ENCODE measurements around the gene BCKDK.
"Not testable (repeated sequence)": the region's sequence is repeated elsewhere in the genome, so short reads cannot be mapped to it uniquely, and the experiment has no call there.

Gene BCKDK

GRCh38 chr16:31094424-31095120, 13.6 kb upstream of the BCKDK start, which contains the start of gene VKORC1:
VKORC1 (minus strand) TSS chr16:31094797; CDS start chr16:31094729, 68 bp downstream.
- Mint-ChIP-seq H3K27ac (peak within 1 kb of the TSS; percentile 83), H3K27me3 (no peaks in the 10 kb centered on the region), H3K36me3 (ENCODE audit: low read depth) (peaks cover 36% of the 10 kb centered on the region), H3K9me3 (peaks cover under 1% of the 10 kb centered on the region), H3K4me1 (ENCODE audit: low read depth) (peaks cover 37% of the 10 kb centered on the region), H3K4me3 (peak within 1 kb of the TSS; percentile 88)
- intact Hi-C loops (cut with micrococcal nuclease), result loop anchor here (1.0 to 10.0 kb wide), 5 partner anchors 20 to 350 kb away; partner anchors contain the start of genes HSD3B7, SETD1A, STX4 and ZNF646

- Mint-ChIP-seq H3K27ac (no peak overlapping the region), H3K9me3 (peaks cover 9% of the 10 kb centered on the region), H3K4me1 (ENCODE audit: low read depth) (peaks cover 14% of the 10 kb centered on the region), H3K36me3 (ENCODE audit: low read depth) (no peaks in the 10 kb centered on the region), H3K27me3 (no peaks in the 10 kb centered on the region), H3K4me3 (no peak overlapping the region)
- intact Hi-C loops (cut with micrococcal nuclease), result loop anchor here (10.0 kb wide), 2 partner anchors 145 to 345 kb away; partner anchors contain the start of genes SETD1A and ZNF843
Observed at GRCh38 chr16:31099860-31100638, 8.1 kb upstream of the BCKDK start.

DNA sequence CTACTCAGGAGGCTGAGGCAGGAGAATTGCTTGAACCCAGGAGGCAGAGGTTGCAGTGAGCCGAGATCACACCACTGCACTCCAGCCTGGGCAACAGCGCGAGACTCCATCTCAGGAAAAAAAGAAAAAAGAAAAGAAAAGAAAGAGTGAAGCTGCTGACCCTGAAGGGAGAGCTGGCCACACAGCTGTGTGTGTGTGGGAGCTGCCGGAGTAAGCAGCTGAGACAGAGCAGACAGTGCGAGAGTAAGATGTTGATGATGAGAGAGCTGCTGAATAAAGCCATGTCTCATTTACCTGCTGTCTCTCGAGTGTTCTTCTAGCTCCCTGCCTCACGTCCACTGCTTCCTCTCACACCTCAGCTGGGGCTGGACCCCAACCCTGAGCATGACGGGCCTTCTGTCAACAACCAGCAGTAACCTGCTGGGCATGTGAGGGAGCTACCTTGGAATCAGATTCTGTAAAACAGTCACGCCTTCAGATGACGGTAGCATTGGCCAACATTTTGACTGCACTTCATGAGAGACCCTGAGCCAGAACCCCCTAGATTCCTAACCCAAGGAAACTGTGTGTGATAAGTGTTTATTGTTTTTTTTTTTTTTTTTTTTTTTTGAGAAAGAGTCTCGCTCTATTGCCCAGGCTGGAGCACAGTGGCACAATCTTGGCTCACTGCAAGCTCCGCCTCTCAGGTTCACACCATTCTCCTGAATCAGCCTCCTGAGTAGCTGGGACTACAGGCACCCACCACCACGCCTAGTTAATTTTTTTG, 7.1 kb upstream of the BCKDK start:
- peaks cover 11% of the 10 kb centered on the region for H3K4me1 Mint-ChIP-seq (ENCODE audit: low read depth)
- intact Hi-C loops (cut with micrococcal nuclease); H3K27ac Mint-ChIP-seq; H3K9me3 Mint-ChIP-seq; H3K36me3 Mint-ChIP-seq (ENCODE audit: low read depth); H3K4me3 Mint-ChIP-seq; H3K27me3 Mint-ChIP-seq: not testable (repeated sequence)

- Mint-ChIP-seq H3K36me3 (ENCODE audit: low read depth) (peaks cover 23% of the 10 kb centered on the region), H3K9me3 (no peaks in the 10 kb centered on the region), H3K27ac (peak overlapping the region; percentile 83), H3K4me1 (ENCODE audit: low read depth) (peaks cover 34% of the 10 kb centered on the region), H3K27me3 (no peaks in the 10 kb centered on the region), H3K4me3 (peak overlapping the region; percentile 56)
- intact Hi-C loops (cut with micrococcal nuclease), result loop anchor here (5.0 kb wide), 2 partner anchors 33 to 37 kb away; partner anchors contain the start of genes ZNF646 and ZNF668
Observed at GRCh38 chr16:31105677-31106213, 2.4 kb upstream of the BCKDK start.

- peak overlapping the region; percentile 83 for H3K27ac Mint-ChIP-seq
- no peaks in the 10 kb centered on the region for H3K27me3 Mint-ChIP-seq
- intact Hi-C loops (cut with micrococcal nuclease), result loop anchor here (5.0 kb wide), 2 partner anchors 34 to 36 kb away; partner anchors contain the start of genes ZNF646 and ZNF668
- H3K9me3 Mint-ChIP-seq, result no peaks in the 10 kb centered on the region
- peaks cover 44% of the 10 kb centered on the region for H3K4me1 Mint-ChIP-seq (ENCODE audit: low read depth)
- no peak overlapping the region for H3K4me3 Mint-ChIP-seq
- peaks cover 33% of the 10 kb centered on the region for H3K36me3 Mint-ChIP-seq (ENCODE audit: low read depth)
Observed at GRCh38 chr16:31106509-31107464, 1.4 kb upstream of the BCKDK start.

- Mint-ChIP-seq H3K4me1 (ENCODE audit: low read depth) (peaks cover 50% of the 10 kb centered on the region), H3K27me3 (no peaks in the 10 kb centered on the region), H3K4me3 (no peak overlapping the region), H3K9me3 (no peaks in the 10 kb centered on the region), H3K36me3 (ENCODE audit: low read depth) (peaks cover 40% of the 10 kb centered on the region), H3K27ac (peak overlapping the region; percentile 75)
- intact Hi-C loops (cut with micrococcal nuclease), result loop anchor here (5.0 kb wide), 2 partner anchors 35 kb away; partner anchors contain the start of genes ZNF646 and ZNF668
Observed at GRCh38 chr16:31107465-31107867, 720 bp upstream of the BCKDK start.

- peak overlapping the region; percentile 88 for H3K4me3 Mint-ChIP-seq
- intact Hi-C loops (cut with micrococcal nuclease), result loop anchor here (5.0 kb wide), 2 partner anchors 33 to 37 kb away; partner anchors contain the start of genes ZNF646 and ZNF668
- peak overlapping the region; percentile 75 for H3K27ac Mint-ChIP-seq
- H3K36me3 Mint-ChIP-seq (ENCODE audit: low read depth), result peaks cover 46% of the 10 kb centered on the region
- H3K27me3 Mint-ChIP-seq, result no peaks in the 10 kb centered on the region
- H3K9me3 Mint-ChIP-seq, result no peaks in the 10 kb centered on the region
- peaks cover 65% of the 10 kb centered on the region for H3K4me1 Mint-ChIP-seq (ENCODE audit: low read depth)
Observed at GRCh38 chr16:31108794-31109558, 790 bp downstream of the BCKDK start.

DNA sequence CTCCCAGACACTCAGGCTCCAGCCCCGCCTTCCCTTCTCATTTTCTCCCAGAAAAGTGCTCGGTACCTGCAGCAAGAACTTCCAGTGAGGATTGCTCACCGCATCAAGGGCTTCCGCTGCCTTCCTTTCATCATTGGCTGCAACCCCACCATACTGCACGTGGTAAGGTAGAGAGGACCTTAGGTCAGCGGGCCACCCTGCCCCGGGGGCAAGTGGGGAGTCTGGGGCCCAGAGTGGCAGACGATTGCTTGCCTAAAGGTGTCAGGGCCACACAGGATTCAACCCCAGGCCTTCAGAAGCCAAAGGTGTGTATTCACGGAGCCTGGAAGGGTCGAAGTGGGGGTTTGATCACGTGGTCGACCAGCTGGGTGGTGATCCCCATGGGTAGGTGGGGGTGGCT, 1.4 kb downstream of the BCKDK start:
- Mint-ChIP-seq H3K27ac (peak overlapping the region; percentile 75), H3K4me3 (peak overlapping the region; percentile 88), H3K4me1 (ENCODE audit: low read depth) (peaks cover 70% of the 10 kb centered on the region), H3K9me3 (no peaks in the 10 kb centered on the region), H3K36me3 (ENCODE audit: low read depth) (peaks cover 48% of the 10 kb centered on the region), H3K27me3 (no peaks in the 10 kb centered on the region)
- intact Hi-C loops (cut with micrococcal nuclease), result loop anchor here (5.0 kb wide), 2 partner anchors 33 to 37 kb away; partner anchors contain the start of genes ZNF646 and ZNF668

DNA sequence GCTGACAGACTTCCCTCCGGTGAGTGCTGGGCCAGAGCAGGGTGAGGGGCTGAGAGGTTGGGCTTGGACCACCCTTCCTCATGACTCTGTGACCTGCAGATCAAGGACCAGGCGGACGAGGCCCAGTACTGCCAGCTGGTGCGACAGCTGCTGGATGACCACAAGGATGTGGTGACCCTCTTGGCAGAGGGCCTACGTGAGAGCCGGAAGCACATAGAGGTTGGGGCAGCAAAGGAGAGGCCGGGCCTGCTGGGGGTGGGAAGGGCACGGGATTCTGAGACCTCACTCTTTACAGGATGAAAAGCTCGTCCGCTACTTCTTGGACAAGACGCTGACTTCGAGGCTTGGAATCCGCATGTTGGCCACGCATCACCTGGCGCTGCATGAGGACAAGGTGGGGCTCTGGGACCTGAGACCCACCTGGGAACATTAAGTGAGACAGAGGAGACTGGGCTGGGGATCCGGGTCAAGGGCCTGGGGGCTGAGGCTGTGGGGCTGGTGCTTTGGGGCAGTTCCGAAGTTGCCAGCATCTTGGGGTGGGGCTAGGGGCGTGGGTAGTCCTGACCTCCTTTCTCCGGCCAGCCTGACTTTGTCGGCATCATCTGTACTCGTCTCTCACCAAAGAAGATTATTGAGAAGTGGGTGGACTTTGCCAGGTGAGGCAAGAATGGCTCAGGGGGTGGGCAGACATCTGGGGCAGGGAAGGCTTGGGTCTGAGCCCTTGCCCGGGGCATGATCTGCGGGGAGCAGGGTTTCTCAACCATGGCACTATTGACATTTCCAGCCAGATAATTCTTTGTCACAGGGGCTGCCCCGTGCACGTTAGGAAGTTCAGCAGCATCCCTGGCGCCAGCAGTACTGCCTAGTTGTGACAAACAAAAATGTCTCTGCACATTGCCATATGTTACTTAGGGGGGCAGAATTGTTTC, 2.2 kb downstream of the BCKDK start:
- H3K27me3 Mint-ChIP-seq, result no peaks in the 10 kb centered on the region
- H3K9me3 Mint-ChIP-seq, result no peaks in the 10 kb centered on the region
- peaks cover 54% of the 10 kb centered on the region for H3K36me3 Mint-ChIP-seq (ENCODE audit: low read depth)
- H3K4me1 Mint-ChIP-seq (ENCODE audit: low read depth), result peaks cover 75% of the 10 kb centered on the region
- H3K4me3 Mint-ChIP-seq, result peak overlapping the region; percentile 88
- intact Hi-C loops (cut with micrococcal nuclease), result no loop called here
- peak overlapping the region; percentile 75 for H3K27ac Mint-ChIP-seq

DNA sequence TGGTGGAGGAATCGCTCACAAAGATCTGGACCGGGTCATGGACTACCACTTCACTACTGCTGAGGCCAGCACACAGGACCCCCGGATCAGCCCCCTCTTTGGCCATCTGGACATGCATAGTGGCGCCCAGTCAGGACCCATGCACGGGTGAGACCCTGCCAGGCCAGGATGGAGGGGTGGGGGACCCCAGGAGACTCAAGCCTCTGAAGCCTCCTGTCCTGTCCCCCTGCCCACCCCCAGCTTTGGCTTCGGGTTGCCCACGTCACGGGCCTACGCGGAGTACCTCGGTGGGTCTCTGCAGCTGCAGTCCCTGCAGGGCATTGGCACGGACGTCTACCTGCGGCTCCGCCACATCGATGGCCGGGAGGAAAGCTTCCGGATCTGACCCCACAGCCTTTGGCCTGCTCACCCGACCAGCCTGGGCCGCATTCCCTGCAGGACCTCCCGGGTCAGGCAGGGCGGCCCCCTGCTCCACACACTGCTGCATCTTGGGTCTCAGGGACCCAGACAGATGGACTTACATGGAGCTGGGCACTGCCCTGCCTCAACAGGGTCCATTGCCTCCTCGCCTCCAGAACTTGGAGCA, 3.8 kb downstream of the BCKDK start:
- Mint-ChIP-seq H3K4me1 (ENCODE audit: low read depth) (peaks cover 80% of the 10 kb centered on the region), H3K27me3 (no peaks in the 10 kb centered on the region), H3K36me3 (ENCODE audit: low read depth) (peaks cover 70% of the 10 kb centered on the region), H3K27ac (peak overlapping the region; percentile 98), H3K9me3 (no peaks in the 10 kb centered on the region), H3K4me3 (no peak overlapping the region)
- intact Hi-C loops (cut with micrococcal nuclease), result no loop called here

GRCh38 chr16:31112711-31113110, 4.5 kb downstream of the BCKDK start:
- peak overlapping the region; percentile 98 for H3K27ac Mint-ChIP-seq
- peaks cover 74% of the 10 kb centered on the region for H3K4me1 Mint-ChIP-seq (ENCODE audit: low read depth)
- intact Hi-C loops (cut with micrococcal nuclease), result no loop called here
- peak overlapping the region; percentile 13 for H3K4me3 Mint-ChIP-seq
- no peaks in the 10 kb centered on the region for H3K9me3 Mint-ChIP-seq
- H3K27me3 Mint-ChIP-seq, result no peaks in the 10 kb centered on the region
- H3K36me3 Mint-ChIP-seq (ENCODE audit: low read depth), result peaks cover 77% of the 10 kb centered on the region

Measured in dendritic cell treated with granulocyte-macrophage colony-stimulating factor and Interleukin-4, amounts not matched to agents 40 ng/mL and 50 ng/mL, for 4 days (primary cell).